ENCODE data around the gene GCA. TPM values are rescaled to one million over a fixed set of nuclear protein-coding genes. Genes with fewer than 3 reads are reported as not detected.

Gene GCA
- total RNA-seq, 2 donors from 2014 or later, result 6.9 to 7.1 TPM

DNA sequence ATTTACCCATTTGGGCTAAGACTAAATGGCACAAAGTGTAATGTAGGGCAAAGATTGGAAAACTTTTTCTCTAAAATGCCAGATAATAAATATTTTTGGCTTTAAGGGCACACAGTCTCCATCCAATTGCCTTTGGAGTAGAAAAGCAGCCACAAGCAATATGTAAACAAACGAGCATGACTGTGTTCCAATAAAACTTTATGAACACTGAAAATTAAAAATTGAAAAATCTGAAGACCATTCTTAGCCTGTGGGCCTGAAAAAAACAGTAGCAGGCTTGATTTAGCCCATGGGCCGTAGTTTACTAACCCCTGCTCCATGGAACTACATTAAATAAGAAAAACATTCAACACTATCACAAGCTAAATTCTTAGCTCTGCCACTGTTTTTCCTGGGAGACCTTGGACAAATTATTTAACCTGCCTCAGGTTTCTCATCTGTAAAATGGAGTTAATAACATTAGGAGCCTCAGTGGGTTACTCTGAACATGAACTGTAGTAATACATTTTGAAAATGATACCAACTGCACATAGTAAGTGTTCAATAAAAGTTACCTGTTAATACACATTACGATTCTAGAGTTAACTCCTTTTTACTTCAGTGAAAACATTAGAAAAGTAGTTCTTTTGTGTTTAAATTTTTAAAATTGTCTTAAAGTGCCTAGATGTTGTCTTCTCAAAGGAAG, 26.7 kb upstream of the GCA start:
- Mint-ChIP-seq H3K4me3 (peak overlapping the region; percentile 95), H3K4me1 (peaks cover 50% of the 10 kb centered on the region), H3K27me3 (no peaks in the 10 kb centered on the region), H3K27ac (peak overlapping the region; percentile 99), H3K36me3 (ENCODE audit: low read depth) (peaks cover 2% of the 10 kb centered on the region)
- DNase-seq (no peak), ATAC-seq (no peak)
- H3K9me3 ChIP-seq (ENCODE audit: control insufficient read depth, low read length, poor library complexity, severe bottlenecking), result no peaks in the 10 kb centered on the region

DNA sequence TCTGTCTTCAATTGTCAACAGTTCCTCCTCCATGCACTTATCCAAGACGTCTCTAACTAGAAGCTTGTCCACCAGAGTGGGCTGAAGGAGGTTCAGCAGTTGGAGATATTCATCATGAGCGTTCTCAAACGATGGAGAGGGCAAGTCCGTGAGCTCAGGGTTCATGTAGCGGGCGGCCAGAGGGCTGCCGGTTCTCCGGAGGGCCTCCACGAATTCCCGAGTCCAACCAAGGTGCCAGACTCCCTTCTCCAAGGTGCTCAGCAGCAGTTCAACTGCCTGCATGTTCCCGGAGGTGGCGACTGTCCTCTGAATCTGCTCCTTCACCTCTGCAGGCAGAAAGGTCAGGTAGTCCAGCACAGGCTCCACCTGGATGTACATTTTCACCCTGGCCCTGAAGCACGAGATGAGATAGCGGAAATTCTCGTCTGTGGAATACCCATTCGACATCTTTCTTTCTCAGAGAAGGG, 26.0 kb upstream of the GCA start:
- peaks cover 2% of the 10 kb centered on the region for H3K36me3 Mint-ChIP-seq (ENCODE audit: low read depth)
- no peaks in the 10 kb centered on the region for H3K27me3 Mint-ChIP-seq

DNA sequence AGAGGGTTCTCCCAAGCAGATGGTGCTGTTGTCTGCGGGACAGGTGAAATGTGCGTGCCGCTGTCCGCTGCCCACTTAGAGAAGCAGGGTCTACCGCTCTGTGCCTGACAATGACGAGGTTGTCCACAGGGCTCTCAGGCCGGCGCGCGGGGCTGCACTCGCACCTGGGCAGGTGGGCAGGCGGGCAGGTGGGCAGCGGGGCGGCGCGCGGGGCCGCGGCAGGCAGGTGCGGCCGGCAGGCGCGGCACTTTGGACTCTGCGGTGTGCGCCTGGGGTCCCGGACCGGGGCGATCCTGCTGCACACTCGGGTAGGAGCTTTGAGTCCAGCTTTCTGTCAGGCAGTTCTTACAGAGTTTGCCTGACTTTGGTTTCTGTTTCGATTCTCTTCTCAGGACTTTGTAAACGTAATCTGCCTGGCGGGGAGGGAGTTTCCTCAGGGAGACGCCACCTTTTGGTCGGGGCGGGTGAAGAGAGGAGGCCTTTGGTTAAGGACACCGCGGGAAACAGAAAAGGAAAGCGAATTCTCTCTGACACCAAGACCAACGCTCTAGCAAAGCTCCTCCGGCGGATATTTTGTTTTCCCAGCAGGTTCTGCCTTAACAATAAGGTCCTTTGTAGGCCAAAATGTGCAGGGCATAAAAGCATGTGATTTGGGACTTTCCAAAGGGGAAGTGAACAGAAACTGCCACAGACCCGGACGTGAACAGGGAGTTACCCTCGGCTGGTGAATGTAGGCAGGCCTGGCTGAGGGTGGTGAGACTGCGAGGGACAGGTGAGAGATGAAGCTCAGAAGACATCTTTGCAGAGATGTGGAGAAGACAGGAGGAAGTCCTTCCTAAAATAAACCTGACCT, 25.4 kb upstream of the GCA start, which contains the start of gene IFIH1:
TSS of gene IFIH1 (minus strand) at position 357 of the 853 bp plus-strand sequence. CDS start 377 bp downstream, outside the sequence.
- Mint-ChIP-seq H3K4me1 (peaks cover 44% of the 10 kb centered on the region), H3K36me3 (ENCODE audit: low read depth) (peaks cover 2% of the 10 kb centered on the region), H3K4me3 (peak within 1 kb of the TSS; percentile 95), H3K27me3 (no peaks in the 10 kb centered on the region), H3K27ac (peak within 1 kb of the TSS; percentile 99)
- no peaks in the 10 kb centered on the region for H3K9me3 ChIP-seq (ENCODE audit: control insufficient read depth, low read length, poor library complexity, severe bottlenecking)
- peak; percentile 63 to 76 (median 73) for DNase-seq
- ATAC-seq, result peak; percentile 94

More for the DNA sequence above, 26.0 kb upstream of the GCA start:
- peaks cover 45% of the 10 kb centered on the region for H3K4me1 Mint-ChIP-seq
- ATAC-seq (no peak), DNase-seq (peak; percentile 11 to 22 (median 14))
- H3K9me3 ChIP-seq (ENCODE audit: control insufficient read depth, low read length, poor library complexity, severe bottlenecking), result no peaks in the 10 kb centered on the region
- H3K27ac Mint-ChIP-seq, result peak overlapping the region; percentile 99
- H3K4me3 Mint-ChIP-seq, result peak overlapping the region; percentile 95

DNA sequence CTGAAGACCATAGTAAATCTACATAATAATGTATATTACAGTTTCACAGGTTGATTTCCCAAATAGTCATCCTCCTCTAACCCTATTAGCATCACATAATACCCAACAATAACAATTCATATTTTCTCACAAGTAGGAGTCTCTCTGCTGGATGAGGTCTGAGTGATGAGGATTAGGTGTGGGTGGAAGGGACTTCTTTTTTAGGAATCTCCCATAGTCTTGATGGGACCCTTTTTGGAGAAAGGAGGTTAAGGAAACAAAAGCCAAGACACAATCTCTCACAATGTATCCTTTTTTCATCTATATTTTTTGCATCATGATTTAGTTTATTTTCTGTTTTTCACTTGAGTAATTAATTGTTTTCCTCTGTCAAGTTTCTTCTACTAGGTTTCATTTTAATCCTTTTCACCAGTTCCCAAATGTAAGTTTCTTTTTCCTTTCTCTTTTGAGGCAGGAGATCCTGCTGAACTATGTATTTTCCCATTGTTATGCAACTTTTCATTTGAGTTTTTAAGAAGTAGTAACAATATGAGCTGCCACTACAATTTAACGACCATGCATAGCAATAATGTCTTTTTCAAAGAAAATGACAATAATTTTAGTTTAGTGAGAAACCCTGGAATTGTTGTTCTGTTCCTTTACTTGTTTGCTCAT, 22.9 kb upstream of the GCA start:
- H3K9me3 ChIP-seq (ENCODE audit: control insufficient read depth, low read length, poor library complexity, severe bottlenecking), result no peaks in the 10 kb centered on the region
- Mint-ChIP-seq H3K4me3 (no peak overlapping the region), H3K36me3 (ENCODE audit: low read depth) (peaks cover 2% of the 10 kb centered on the region), H3K4me1 (peaks cover 26% of the 10 kb centered on the region), H3K27ac (peak overlapping the region; percentile 99), H3K27me3 (no peaks in the 10 kb centered on the region)
- DNase-seq (no peak), ATAC-seq (no peak)

DNA sequence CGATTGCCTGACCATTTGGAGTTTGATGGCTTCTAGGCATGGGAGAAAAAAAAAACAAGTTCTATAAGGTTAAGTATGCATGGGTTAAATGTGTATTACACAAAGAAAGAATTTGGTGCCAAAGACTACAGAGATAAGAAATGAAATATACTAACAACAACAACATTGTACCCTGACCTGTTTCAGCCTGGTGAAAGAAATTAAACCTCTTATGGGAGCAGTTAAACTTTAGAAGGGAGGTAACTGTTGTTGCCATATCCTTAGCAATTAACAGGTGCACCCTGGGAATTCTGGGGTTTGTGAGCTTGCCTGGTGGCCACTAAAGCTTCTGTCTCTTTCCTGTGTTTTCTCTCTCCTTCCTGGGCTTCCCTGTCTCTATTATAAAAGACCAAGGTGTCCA, 19.0 kb upstream of the GCA start:
- H3K4me3 Mint-ChIP-seq, result no peak overlapping the region
- ATAC-seq, result no peak
- no peak overlapping the region for H3K27ac Mint-ChIP-seq

GRCh38 chr2:162327134-162327769, 16.7 kb upstream of the GCA start:
- ATAC-seq, result no peak

More for the DNA sequence above, 19.0 kb upstream of the GCA start:
- H3K4me1 Mint-ChIP-seq, result peaks cover 12% of the 10 kb centered on the region
- no peaks in the 10 kb centered on the region for H3K36me3 Mint-ChIP-seq (ENCODE audit: low read depth)
- H3K9me3 ChIP-seq (ENCODE audit: control insufficient read depth, low read length, poor library complexity, severe bottlenecking), result no peaks in the 10 kb centered on the region
- DNase-seq, result no peak
- H3K27me3 Mint-ChIP-seq, result no peaks in the 10 kb centered on the region

GRCh38 chr2:162327806-162328205, 16.1 kb upstream of the GCA start:
- H3K4me1 Mint-ChIP-seq, result peaks cover 3% of the 10 kb centered on the region

More at GRCh38 chr2:162327134-162327769, 16.7 kb upstream of the GCA start:
- H3K9me3 ChIP-seq (ENCODE audit: control insufficient read depth, low read length, poor library complexity, severe bottlenecking), result no peaks in the 10 kb centered on the region
- Mint-ChIP-seq H3K4me3 (no peak overlapping the region), H3K27me3 (no peaks in the 10 kb centered on the region), H3K4me1 (peaks cover 3% of the 10 kb centered on the region), H3K27ac (no peak overlapping the region), H3K36me3 (ENCODE audit: low read depth) (no peaks in the 10 kb centered on the region)
- DNase-seq, result no peak

GRCh38 chr2:162328424-162329157, 15.3 kb upstream of the GCA start:
- no peak overlapping the region for H3K27ac Mint-ChIP-seq
- H3K4me3 Mint-ChIP-seq, result no peak overlapping the region

More at GRCh38 chr2:162327806-162328205, 16.1 kb upstream of the GCA start:
- H3K36me3 Mint-ChIP-seq (ENCODE audit: low read depth), result no peaks in the 10 kb centered on the region
- H3K27ac Mint-ChIP-seq, result no peak overlapping the region
- DNase-seq, result no peak
- no peaks in the 10 kb centered on the region for H3K27me3 Mint-ChIP-seq
- no peaks in the 10 kb centered on the region for H3K9me3 ChIP-seq (ENCODE audit: control insufficient read depth, low read length, poor library complexity, severe bottlenecking)
- H3K4me3 Mint-ChIP-seq, result no peak overlapping the region
- ATAC-seq, result no peak

DNA sequence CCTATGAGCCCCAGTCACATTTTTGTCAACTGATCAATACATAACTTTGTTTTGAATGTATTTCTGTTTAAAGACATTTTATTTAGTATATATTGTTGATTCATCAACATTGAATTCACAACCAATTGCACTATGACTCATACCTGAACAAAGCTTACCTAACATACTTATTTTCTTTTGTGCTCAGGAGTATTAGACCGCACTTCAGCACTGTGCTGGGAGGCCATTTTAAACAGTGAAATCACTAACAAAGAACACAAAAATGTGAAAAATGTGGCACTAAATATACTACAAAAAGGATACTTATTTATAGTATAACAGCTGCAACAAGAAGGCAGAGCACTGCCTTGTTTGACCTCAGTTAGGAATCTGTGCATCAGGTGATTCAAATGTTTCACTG, 13.1 kb upstream of the GCA start:
- no peaks in the 10 kb centered on the region for H3K36me3 Mint-ChIP-seq (ENCODE audit: low read depth)
- no peak overlapping the region for H3K27ac Mint-ChIP-seq
- DNase-seq (no peak), ATAC-seq (no peak)
- peaks cover 3% of the 10 kb centered on the region for H3K4me1 Mint-ChIP-seq
- no peaks in the 10 kb centered on the region for H3K9me3 ChIP-seq (ENCODE audit: control insufficient read depth, low read length, poor library complexity, severe bottlenecking)
- no peaks in the 10 kb centered on the region for H3K27me3 Mint-ChIP-seq
- H3K4me3 Mint-ChIP-seq, result no peak overlapping the region

More at GRCh38 chr2:162328424-162329157, 15.3 kb upstream of the GCA start:
- DNase-seq (no peak), ATAC-seq (no peak)
- Mint-ChIP-seq H3K27me3 (no peaks in the 10 kb centered on the region), H3K36me3 (ENCODE audit: low read depth) (no peaks in the 10 kb centered on the region), H3K4me1 (peaks cover 3% of the 10 kb centered on the region)
- H3K9me3 ChIP-seq (ENCODE audit: control insufficient read depth, low read length, poor library complexity, severe bottlenecking), result no peaks in the 10 kb centered on the region

- no peak overlapping the region for H3K4me3 Mint-ChIP-seq
- no peaks in the 10 kb centered on the region for H3K36me3 Mint-ChIP-seq (ENCODE audit: low read depth)
- no peak for DNase-seq
- H3K9me3 ChIP-seq (ENCODE audit: control insufficient read depth, low read length, poor library complexity, severe bottlenecking), result no peaks in the 10 kb centered on the region
- peak; percentile 68 for ATAC-seq
- peaks cover 3% of the 10 kb centered on the region for H3K4me1 Mint-ChIP-seq
- H3K27me3 Mint-ChIP-seq, result no peaks in the 10 kb centered on the region
- no peak overlapping the region for H3K27ac Mint-ChIP-seq
Observed at GRCh38 chr2:162333968-162334367, 10.0 kb upstream of the GCA start.

- Mint-ChIP-seq H3K4me1 (peaks cover 3% of the 10 kb centered on the region), H3K27ac (no peak overlapping the region), H3K36me3 (ENCODE audit: low read depth) (peaks cover 2% of the 10 kb centered on the region), H3K27me3 (no peaks in the 10 kb centered on the region), H3K4me3 (no peak overlapping the region)
- no peaks in the 10 kb centered on the region for H3K9me3 ChIP-seq (ENCODE audit: control insufficient read depth, low read length, poor library complexity, severe bottlenecking)
- no peak for DNase-seq
- ATAC-seq, result no peak
Observed at GRCh38 chr2:162337868-162338267, 6.1 kb upstream of the GCA start.

DNA sequence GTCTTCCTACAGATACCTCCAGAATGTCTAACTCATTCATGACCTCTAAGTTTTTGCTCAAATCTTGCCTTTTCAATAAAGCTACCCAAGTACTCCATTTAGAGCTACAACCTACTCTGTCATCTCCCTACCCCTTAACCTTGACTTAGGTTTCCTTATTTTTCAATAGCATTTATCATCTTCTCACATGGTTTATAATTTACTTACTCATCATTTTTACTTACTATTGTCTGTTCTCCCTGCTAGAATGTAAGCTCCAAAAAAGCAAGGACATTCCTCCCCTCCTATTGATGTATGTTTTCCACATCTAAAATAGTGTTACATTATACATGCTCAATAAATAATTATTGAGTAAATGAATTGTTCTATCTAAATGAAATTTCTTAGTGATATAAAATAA, 3.1 kb upstream of the GCA start:
- Mint-ChIP-seq H3K4me3 (no peak overlapping the region), H3K27me3 (no peaks in the 10 kb centered on the region), H3K27ac (no peak overlapping the region), H3K4me1 (peaks cover 13% of the 10 kb centered on the region), H3K36me3 (ENCODE audit: low read depth) (peaks cover 2% of the 10 kb centered on the region)
- DNase-seq (no peak), ATAC-seq (no peak)
- H3K9me3 ChIP-seq (ENCODE audit: control insufficient read depth, low read length, poor library complexity, severe bottlenecking), result no peaks in the 10 kb centered on the region

Measured in T-helper 17 cell (primary cell).